Stomach (tissue), 9 donors: ENCODE results near the gene PLEKHA5. TPM values are rescaled to one million over a fixed set of nuclear protein-coding genes. Genes with fewer than 3 reads are reported as not detected.

Source experiments
- DNase-seq, 2 donors: peaks; one replicate each; pipeline versions ENCODE4 v3.0.0 to v3.0.0-alpha.2; 2013 to 2019
- H3K27ac ChIP-seq, 5 donors: fragments of 200-600 bp in 4 of 5; sonication (generic) in 4 of 5; one replicate each; pipeline ENCODE4 v1.5.1; 2013 to 2019; ENCODE audit warnings: mild to moderate bottlenecking in 1 of 5, moderate library complexity in 1 of 5
- H3K27me3 ChIP-seq, 3 donors: fragments of 200-600 bp; sonication (generic); one replicate each; pipeline ENCODE4 v1.5.1; 2017 to 2019; ENCODE audit warnings: mixed run types in 1 of 3
- H3K36me3 ChIP-seq, 4 donors: fragments of 200-600 bp; sonication (generic); 1 replicate in 3 of 4; 2 replicates in 1 of 4; pipeline ENCODE4 v1.5.1; 2016 to 2019
- H3K4me1 ChIP-seq, 4 donors: fragments of 200-600 bp; sonication (generic); one replicate each; pipeline ENCODE4 v1.5.1; 2016 to 2019
- H3K4me3 ChIP-seq, 4 donors: fragments of 200-600 bp; sonication (generic) in 3 of 4; one replicate each; pipeline ENCODE4 v1.5.1; 2016 to 2019; ENCODE audit warnings: mild to moderate bottlenecking in 1 of 4
- H3K9me3 ChIP-seq, 4 donors: fragments of 200-600 bp; sonication (generic); one replicate each; pipeline ENCODE4 v1.5.1; 2016 to 2019
- CTCF ChIP-seq, 7 experiments: fragments of 450-650 bp in 4 of 7; fragments of 200-600 bp in 3 of 7; sonication (generic) in 3 of 7; IDR thresholded peaks; one replicate each; pipeline ENCODE4 v1.5.1; 2016 to 2019; ENCODE audit warnings: antibody characterized with exemption in 7 of 7, control low read depth in 2 of 7, mild to moderate bottlenecking in 1 of 7
- EP300 ChIP-seq: sonication (generic); formaldehyde crosslinking; IDR thresholded peaks from one replicate; pipeline ENCODE4 v1.6.1; 2017; ENCODE audit warnings: antibody characterized with exemption
- POLR2A ChIP-seq, 4 donors: fragments of 450-650 bp; IDR thresholded peaks; one replicate each; pipeline ENCODE4 v1.6.1; 2016; ENCODE audit warnings: antibody characterized with exemption in 4 of 4, control low read depth in 2 of 4, mild to moderate bottlenecking in 1 of 4, moderate library complexity in 1 of 4
- POLR2AphosphoS5 ChIP-seq, 3 donors: sonication (generic); formaldehyde crosslinking; IDR thresholded peaks; one replicate each; pipeline ENCODE4 v1.6.1; 2016; ENCODE audit warnings: antibody characterized with exemption in 3 of 3
- WGBS, 5 donors: extraction: QIAGEN DNeasy Blood & Tissue Kit in 3 of 5; methylation state at CpG; one replicate each; pipeline versions ENCODE4 v1.1.5 to v1.1.7; 2013 to 2018; 5-methylcytosine and 5-hydroxymethylcytosine counted together
- intact Hi-C: fragments of 100-400 bp; cut with DNase I; formaldehyde crosslinking; loops from one replicate; pipeline ENCODE4 v1.15.1; 2023; ENCODE audit warnings: low total_unique reads
- polyA plus RNA-seq, 3 donors: library from polyadenylated mRNA; stranded (reverse); fragments of 200-250 nt; gene quantifications; one replicate each; pipeline ENCODE4 v1.2.3, GENCODE V29; 2013
- total RNA-seq, 5 donors: library from RNA; depleted of rRNA; stranded (reverse); fragments of >200 nt; gene quantifications; one replicate each; pipeline versions ENCODE4 v1.1.0 to v1.2.3, GENCODE V29; 2014 to 2016
- donor health status: healthy with polysubstance abuse.
- donor health status: Bipolar disorder and iron deficiency.
- donor health status: healthy.

The PLEKHA5 gene
- total and polyA plus RNA-seq, 8 donors: 13.8 to 156 (median 36.6) TPM

- Histone ChIP-seq H3K9me3 (peaks cover 0 to 20% (median 11%) of the 10 kb centered on the region in 4 donors), H3K4me1 (peaks cover 6 to 30% (median 23%) of the 10 kb centered on the region in 4 donors), H3K27ac (peak overlapping the region; percentile 77 to 97 (median 94)), H3K36me3 (no peaks in the 10 kb centered on the region), H3K27me3 (no peaks in the 10 kb centered on the region), H3K4me3 (peak overlapping the region; percentile 95 to 99 (median 98))
- TF ChIP-seq POLR2A (IDR thresholded peaks at IDR 0.05): no peak
- TF ChIP-seq EP300: no peak
- TF ChIP-seq POLR2AphosphoS5 (IDR thresholded peaks at IDR 0.05): no peak
- intact Hi-C loops: no loop called here
- 0 to 2% (median 1%) methylated on average over 11 to 12 of the region's 12 CpGs for WGBS, 5 donors
- no peak for DNase-seq
These were observed 429 bp upstream of the PLEKHA5 start for GRCh38 chr12:19129122-19129485.

- H3K4me1 ChIP-seq: peaks cover 6 to 43% (median 34%) of the 10 kb centered on the region in 4 donors
- no peaks in the 10 kb centered on the region for H3K27me3 ChIP-seq
- H3K4me3 ChIP-seq: peak overlapping the region; percentile 95 to 99 (median 98)
- TF ChIP-seq POLR2AphosphoS5 (IDR thresholded peaks at IDR 0.05) (no peak), CTCF (IDR thresholded peaks at IDR 0.05) (no peak), EP300 (no peak), POLR2A (IDR thresholded peaks at IDR 0.05) (no peak)
- intact Hi-C loops: no loop called here
- DNase-seq: peak; percentile 34 to 80
- peaks cover 0 to 20% (median 11%) of the 10 kb centered on the region in 4 donors for H3K9me3 ChIP-seq
- H3K36me3 ChIP-seq: no peaks in the 10 kb centered on the region
- 0 to 1% (median 1%) methylated on average over 32 to 61 of the region's 61 CpGs for WGBS, 5 donors
- H3K27ac ChIP-seq: peak overlapping the region; percentile 94 to 97 (median 96)
These were observed 891 bp downstream of the PLEKHA5 start for GRCh38 chr12:19130224-19131024.

GRCh38 chr12:19131025-19131444 lies 1.5 kb downstream of the PLEKHA5 start:
- Histone ChIP-seq H3K4me1 (peaks cover 11 to 49% (median 36%) of the 10 kb centered on the region in 4 donors), H3K27ac (peak overlapping the region; percentile 94 to 97 (median 96)), H3K36me3 (no peaks in the 10 kb centered on the region), H3K4me3 (peak overlapping the region; percentile 95 to 99 (median 98)), H3K27me3 (no peaks in the 10 kb centered on the region), H3K9me3 (peaks cover 0 to 19% (median 11%) of the 10 kb centered on the region in 4 donors)
- TF ChIP-seq CTCF (IDR thresholded peaks at IDR 0.05): no peak
- peak in 2 of 3 donors; percentile 47 to 51 for TF ChIP-seq POLR2AphosphoS5 (IDR thresholded peaks at IDR 0.05)
- intact Hi-C loops: no loop called here
- DNase-seq: peak; percentile 33 to 74
- WGBS, 5 donors: 2 to 8% (median 4%) methylated on average over 7 of the region's 7 CpGs

GRCh38 chr12:19138551-19138950 lies 9.0 kb downstream of the PLEKHA5 start:
- no peak overlapping the region for H3K4me3 ChIP-seq
- 83 to 96% (median 92%) methylated on average over 4 of the region's 4 CpGs for WGBS, 5 donors
- no peak overlapping the region for H3K27ac ChIP-seq
- no peak for DNase-seq
- H3K36me3 ChIP-seq: peaks cover 0 to 12% (median 5%) of the 10 kb centered on the region in 4 donors
- H3K4me1 ChIP-seq: peaks cover 14 to 55% (median 35%) of the 10 kb centered on the region in 4 donors
- TF ChIP-seq EP300: no peak
- no peak for TF ChIP-seq POLR2A (IDR thresholded peaks at IDR 0.05)
- no peak for TF ChIP-seq CTCF (IDR thresholded peaks at IDR 0.05)
- no peak for TF ChIP-seq POLR2AphosphoS5 (IDR thresholded peaks at IDR 0.05)
- no peaks in the 10 kb centered on the region for H3K27me3 ChIP-seq
- no peaks in the 10 kb centered on the region for H3K9me3 ChIP-seq
- intact Hi-C loops: no loop called here
